ENCODE results near the gene PADI6.

- TF ChIP-seq CTCF (IDR thresholded peaks at IDR 0.05; ENCODE audit: low read depth, low read length) = no peak
- TF ChIP-seq EZH2phosphoT487 (IDR thresholded peaks at IDR 0.05; ENCODE audit: low read depth) = no peak
Measured at GRCh38 chr1:17434601-17435000, 62.6 kb downstream of the PADI6 start.

Data from OCI-LY3 (cell line).